Measurements from ENCODE around the gene NFATC3.

DNA sequence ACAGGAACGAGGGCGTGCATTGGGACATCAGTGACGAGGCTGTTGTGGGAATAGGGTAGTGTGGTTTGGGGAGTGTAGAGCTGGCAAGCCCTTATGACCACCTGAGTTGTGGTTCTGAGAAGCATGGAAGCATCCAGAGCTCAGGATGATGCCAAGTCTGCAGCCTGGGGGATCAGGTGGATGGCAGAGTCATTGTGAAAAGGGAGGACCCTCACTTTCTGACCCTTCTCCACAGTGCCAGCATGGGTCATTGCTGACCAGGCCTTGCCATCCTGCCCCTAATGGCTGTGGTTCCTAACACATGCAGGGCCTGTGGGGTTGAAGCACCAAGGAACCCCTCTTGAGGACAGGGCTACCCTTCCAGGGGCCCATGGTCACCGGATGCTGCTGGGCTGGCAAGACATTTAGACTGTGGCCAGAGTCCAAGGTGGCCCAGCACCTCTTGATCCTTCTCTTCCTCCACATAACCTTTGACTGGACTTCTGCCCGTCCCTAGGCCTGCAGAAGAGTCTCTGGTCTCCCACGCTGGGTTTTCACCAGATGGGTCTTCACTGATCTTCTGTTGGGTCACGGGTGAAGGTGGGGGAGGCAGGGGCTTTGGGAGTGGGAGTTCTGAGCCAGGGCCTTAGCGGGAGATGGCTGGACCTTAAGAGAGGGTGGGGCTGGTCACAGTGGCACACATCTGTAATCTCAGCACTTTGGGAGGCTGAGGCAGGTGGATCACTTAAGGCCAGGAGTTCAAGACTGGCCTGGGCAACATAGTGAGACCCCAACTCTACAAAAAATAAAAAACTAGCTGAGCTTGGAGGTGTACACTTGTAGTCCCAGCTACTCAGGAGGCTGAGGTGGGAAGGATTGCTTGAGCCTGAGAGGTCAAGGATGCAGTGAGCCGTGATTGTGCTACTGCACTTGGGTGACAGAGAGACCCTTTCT lies 158.0 kb downstream of the NFATC3 start:
- TF ChIP-seq, protein P1, sequence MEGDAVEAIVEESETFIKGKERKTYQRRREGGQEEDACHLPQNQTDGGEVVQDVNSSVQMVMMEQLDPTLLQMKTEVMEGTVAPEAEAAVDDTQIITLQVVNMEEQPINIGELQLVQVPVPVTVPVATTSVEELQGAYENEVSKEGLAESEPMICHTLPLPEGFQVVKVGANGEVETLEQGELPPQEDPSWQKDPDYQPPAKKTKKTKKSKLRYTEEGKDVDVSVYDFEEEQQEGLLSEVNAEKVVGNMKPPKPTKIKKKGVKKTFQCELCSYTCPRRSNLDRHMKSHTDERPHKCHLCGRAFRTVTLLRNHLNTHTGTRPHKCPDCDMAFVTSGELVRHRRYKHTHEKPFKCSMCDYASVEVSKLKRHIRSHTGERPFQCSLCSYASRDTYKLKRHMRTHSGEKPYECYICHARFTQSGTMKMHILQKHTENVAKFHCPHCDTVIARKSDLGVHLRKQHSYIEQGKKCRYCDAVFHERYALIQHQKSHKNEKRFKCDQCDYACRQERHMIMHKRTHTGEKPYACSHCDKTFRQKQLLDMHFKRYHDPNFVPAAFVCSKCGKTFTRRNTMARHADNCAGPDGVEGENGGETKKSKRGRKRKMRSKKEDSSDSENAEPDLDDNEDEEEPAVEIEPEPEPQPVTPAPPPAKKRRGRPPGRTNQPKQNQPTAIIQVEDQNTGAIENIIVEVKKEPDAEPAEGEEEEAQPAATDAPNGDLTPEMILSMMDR (IDR thresholded peaks at IDR 0.05 in 8 of 11, conservative IDR thresholded peaks at IDR 0.05 in 3 of 11): no peak
- TF ChIP-seq POLR2A (IDR thresholded peaks at IDR 0.05) (no peak), POLR2AphosphoS5 (IDR thresholded peaks at IDR 0.05) (no peak)

All from spleen (tissue), 7 donors.